Effector CD4-positive, alpha-beta T cell (primary cell): Measurements from ENCODE around the gene OTUD3.
"Not testable (repeated sequence)": the region's sequence is repeated elsewhere in the genome, so short reads cannot be mapped to it uniquely, and the experiment has no call there.

Experiments
- DNase-seq: peaks from one replicate; pipeline ENCODE4 v3.0.0-alpha.2; 2020

Gene OTUD3

DNA sequence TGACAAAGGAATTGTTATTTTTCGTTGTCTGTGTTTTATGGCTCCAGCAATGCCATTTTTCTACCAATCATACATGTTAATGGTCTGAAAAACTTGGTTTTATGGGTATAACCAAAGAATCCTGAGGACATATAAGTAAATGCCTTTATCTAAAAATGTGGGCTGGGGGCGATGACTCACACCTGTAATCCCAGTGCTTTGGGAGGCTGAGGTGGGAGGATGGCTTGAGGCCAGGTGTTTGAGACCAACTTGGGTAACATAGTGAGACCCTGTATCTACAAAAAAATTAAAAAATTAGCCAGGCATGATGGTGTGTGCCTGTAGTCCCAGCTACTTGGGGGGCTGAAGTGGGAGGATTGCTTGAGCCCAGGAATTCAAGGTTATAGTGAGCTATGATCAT lies 12.7 kb upstream of the OTUD3 start:
- not testable (repeated sequence) for DNase-seq

DNA sequence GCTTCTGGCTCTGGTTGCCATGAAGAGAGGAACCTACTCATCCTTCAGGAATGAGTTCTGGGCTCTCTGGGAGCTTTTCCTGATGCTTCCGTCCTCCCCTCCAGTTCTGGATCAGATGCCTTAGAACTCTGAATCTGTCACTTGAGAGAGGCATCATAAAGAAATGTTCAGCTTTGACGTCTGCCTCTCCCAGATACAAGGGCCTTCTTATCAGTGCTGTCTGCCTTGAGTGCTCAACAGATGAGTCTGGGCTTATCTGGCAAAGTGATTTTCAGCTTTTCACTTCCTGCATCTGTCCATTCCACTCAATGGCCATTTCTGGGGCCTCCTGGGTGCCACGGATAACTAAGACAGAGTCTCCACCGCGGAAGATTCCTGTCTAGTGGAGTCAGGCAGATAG lies 12.3 kb upstream of the OTUD3 start:
- no peak for DNase-seq

GRCh38 chr1:19872190-19872589 lies 10.0 kb upstream of the OTUD3 start:
- no peak for DNase-seq

DNA sequence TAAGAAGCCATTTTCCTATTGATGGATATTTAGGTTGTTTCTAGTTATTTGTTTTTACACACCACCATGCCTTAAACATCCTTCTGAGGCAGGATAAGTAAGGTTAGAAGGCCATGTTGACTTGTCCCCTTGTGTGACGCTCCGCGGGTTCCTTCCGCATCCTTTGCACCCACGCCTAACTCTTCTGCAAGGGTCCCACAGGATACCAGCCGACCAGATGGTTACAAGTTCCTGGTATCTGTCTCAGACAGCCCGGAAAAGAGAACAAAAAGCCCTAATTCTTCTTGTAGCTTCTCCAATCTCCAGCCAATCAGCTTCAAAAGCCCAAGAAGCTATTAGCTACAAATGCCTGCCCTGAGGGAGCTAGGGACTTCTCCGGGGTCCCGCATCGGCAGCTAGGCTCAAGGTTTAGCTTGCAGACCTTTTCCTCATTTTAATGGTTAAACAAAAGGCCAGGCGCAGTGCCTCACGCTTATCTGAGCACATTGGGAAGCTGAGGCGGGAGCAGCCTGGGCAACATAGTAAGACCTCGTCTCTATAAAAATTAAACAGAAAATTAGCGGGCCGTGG lies 4.9 kb upstream of the OTUD3 start:
- no peak for DNase-seq

DNA sequence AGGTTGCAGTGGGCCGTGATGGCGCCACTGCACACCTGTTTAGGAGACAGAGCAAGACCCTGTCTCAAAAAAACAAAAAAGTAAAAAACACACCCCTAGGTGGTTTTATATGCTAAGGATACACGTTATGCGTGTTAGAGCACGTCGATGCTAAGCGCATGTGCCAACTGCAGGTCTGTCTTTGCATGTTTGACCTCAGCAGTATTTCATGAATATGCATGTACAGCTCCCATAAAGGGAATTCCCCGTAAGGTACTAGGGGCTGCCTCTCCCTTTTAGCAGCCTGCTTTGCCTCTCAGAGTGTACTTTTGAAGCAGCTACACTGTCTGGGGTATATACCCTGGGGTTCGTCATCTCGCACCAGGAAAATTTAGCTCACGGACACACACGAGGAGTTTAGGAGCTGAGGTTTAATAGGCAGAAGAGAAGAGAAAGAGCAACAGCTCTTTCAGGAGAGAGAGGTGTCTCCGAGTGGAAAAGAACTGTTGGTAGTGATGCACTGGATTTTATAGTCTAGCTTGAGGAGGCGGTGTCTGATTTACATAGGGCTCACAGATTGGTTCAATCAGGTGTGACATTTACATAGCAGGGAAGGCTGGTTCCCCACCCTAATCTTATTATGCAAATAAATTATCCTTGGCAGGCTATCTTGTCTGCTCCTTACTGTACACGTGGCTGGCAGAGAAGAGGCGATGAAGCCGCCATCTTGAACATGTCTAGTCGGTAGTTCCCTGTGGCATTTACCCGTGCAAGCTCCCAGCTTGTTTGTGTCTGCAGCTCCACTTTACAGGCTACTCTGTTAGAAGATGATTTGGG lies 4.2 kb upstream of the OTUD3 start:
- DNase-seq = no peak

GRCh38 chr1:19878637-19878985 lies 3.6 kb upstream of the OTUD3 start:
- no peak for DNase-seq

GRCh38 chr1:19879227-19879626 lies 3.0 kb upstream of the OTUD3 start:
- DNase-seq = no peak

- DNase-seq = no peak
Measured at GRCh38 chr1:19879661-19880060, 2.5 kb upstream of the OTUD3 start.

- DNase-seq = not testable (repeated sequence)
Measured at GRCh38 chr1:19880841-19881240, 1.4 kb upstream of the OTUD3 start.

DNA sequence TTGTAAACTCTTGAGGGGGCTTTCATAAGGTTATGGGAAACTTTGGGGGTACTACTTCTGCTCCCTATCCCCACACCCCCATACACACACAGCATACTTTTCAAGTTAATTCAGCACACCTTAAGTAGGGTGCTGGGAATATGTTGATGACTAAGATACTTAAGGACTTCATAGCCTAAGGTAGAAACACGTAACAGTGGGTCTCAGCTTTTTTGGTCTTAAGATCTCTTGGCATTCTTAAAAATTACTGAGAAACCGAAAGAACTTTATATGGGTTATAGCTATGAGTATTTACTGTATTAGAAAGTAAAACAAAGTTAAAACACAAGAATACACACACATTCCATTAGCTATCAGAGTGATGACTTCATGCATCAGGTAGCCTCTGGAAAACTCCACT lies 2.1 kb downstream of the OTUD3 start:
- DNase-seq = no peak

DNA sequence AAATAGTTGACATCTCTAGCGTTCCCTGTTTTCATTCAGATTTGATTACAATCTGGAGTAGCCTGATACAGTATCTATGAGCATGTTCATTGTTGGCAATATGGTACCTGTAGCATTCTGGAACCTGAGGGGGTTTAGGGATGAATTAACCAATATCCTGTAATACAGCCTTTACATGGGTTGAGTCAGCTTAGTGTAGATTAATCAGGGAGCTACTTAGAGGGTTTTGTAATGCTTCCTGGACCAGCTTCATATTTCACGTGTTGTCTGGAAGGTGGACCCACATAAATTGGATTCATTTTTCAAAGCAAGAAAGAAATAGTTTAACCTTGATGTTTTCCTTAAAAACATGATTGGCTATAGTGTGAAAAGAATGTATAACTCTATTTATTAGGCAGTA lies 3.6 kb downstream of the OTUD3 start:
- no peak for DNase-seq

DNA sequence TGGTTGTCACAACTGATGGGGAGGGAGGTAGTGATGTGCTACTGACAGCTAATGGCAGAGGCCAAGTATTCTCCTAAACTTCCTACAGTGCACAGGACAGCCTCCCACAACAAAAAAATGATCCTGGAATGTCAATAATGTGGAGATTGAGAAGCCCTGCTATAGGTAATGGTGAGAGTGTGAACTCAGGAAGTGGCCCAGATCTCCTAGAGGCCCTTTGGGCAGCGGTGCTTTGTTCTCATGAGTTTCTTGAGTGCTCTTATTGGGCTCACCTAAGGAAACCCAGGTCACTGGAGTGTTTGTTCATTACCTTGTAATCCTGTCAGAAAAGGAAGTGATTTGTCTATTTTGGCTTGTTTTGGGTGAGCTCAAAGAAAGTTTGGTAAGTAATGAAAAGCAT lies 5.9 kb downstream of the OTUD3 start:
- no peak for DNase-seq

DNA sequence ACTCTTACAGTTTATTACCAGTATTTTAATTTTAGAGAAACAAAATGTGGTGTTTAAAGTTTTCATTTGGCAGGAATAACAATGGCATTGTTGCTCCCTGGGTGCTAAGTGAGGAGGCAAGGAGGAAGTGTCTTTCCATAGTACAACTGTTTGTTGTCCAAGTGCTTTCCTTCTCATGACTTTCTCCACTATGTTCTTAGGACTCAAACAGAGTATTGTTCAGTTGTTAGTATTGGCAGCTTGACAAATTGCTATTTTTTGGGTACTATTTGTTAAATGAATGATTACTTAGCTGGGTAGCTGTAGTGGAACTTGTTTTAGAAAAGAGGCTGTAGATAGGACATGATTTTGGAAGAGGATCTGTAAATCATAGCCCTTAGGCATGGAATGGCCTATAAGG lies 7.5 kb downstream of the OTUD3 start:
- DNase-seq = no peak

GRCh38 chr1:19892129-19892528 lies 9.9 kb downstream of the OTUD3 start:
- DNase-seq = no peak

DNA sequence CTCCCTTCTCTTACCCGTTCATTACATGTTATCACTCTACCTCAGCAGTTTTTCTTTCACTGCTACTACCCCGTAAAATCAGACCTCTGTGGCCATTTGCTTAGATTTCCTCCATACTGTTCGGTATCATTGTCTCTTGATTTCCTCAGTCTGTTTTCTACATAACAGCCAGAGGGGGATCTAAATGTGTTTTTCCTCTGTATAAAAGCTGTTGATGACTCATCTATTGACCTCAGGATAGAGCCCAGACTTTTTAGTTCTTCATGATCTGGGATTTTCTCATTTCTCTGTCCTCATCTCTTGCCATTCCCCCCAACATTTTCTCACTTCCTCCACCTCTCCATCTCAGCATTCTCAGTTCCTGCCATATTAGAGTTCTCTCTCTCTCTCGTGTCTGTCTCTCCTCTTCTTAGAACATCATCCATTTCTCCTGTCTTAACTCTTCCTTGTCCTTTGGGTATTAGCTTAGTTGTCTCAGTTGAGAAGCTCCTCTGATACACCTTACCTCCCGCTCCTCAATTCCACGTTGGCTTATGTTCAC lies 10.5 kb downstream of the OTUD3 start:
- no peak for DNase-seq

DNA sequence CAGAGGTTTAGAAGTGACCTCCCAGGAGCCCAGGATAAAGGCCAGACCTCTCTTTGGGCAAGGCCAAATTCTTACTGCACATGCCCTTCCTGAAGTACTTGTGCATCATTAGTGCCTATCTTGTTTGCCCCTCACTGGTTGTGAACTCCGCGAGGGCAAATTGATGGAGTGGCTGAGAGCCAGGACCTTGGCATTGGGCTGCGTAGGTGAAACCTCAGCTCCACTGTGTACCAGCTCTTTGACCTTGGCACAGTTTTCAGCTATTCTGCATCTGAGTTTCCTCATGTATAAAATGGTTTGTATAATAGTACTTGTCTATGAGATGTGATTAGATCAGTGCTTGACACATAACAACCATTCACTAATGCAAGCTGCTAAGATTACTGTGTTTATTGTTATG lies 11.5 kb downstream of the OTUD3 start:
- no peak for DNase-seq

DNA sequence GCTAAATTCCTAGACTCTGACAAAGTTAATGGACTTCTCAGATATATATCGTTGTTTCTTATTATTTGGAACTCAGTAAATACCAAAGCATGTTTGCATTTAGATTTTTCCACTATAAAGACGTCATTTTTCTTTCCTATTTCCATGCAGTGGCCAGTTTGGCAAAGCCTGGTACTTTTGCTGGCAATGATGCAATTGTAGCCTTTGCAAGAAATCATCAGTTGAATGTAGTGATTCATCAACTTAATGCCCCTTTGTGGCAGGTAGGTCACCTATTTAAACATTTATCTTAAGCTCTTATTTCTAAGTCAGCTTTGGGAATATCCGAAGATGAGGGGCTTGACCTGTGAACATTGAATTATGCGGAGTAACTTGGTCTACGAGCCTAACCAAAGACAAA lies 12.0 kb downstream of the OTUD3 start:
- no peak for DNase-seq

- no peak for DNase-seq
Measured at GRCh38 chr1:19901653-19902052, 19.5 kb downstream of the OTUD3 start.

GRCh38 chr1:19903621-19904020 lies 21.4 kb downstream of the OTUD3 start:
- no peak for DNase-seq

DNA sequence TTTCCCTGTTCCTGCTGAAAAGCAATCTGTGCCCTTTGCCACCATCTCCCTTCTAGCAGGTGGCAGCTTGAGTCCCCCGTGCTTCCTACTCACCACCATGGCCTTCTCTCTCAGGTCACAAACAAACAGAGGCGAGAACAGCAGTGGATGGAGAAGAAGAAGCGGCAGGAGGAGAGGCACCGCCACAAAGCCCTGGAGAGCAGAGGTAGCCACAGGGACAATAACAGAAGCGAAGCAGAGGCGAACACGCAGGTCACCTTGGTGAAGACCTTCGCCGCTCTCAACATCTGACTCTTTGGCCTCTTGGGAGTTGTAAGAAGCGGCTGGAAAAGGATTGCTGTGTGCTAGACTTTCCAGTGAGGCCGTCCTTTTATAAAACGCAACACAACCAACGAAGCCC lies 25.3 kb downstream of the OTUD3 start:
- DNase-seq = no peak

DNA sequence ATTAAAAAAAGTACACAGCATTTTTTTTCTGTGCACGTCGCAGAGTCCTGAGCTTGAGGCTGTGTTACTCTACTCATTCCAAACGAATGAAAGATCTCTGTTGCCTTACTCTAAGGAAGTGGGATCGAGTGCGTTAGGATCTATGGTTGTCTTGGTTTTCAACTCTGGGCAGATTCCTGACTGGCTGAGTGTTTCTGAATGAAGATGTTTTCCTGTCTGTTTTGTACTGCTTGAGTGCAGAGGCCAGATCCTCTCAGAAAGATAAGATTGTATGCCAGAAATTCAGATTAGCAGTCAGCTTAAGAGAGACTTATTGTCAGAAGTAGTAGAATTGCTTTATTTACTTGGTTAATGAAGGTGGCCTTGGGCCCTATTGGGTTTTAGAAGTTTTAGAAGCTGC lies 27.2 kb downstream of the OTUD3 start:
- no peak for DNase-seq

- DNase-seq = no peak
Measured at GRCh38 chr1:19909971-19910370, 27.8 kb downstream of the OTUD3 start.

DNA sequence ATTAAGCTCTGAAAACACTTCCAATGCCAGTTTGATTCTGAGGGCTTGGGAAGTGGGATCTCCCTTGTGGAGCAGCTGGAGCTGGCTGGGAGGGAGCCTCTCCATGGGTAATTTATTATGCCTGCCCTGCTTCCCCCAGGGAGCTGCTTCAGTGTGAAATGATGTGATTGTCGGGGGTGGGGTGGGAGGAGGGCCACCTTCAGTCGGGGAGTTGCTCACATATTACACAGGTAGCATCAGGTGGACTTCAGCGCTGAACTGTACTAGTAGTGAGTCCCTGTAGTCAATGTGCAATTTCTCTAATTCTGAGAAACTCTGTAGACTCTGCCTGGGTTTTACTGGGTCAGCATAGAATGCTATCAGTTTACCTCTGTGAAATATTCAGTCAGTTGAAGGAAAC lies 28.5 kb downstream of the OTUD3 start:
- DNase-seq = no peak

- DNase-seq = peak; percentile 82
Measured at GRCh38 chr1:19918057-19918456, 35.9 kb downstream of the OTUD3 start.
